Stimulated activated CD8-positive, alpha-beta memory T cell treated with anti-CD3 and anti-CD28 coated beads, Interleukin-4, amount 100 ng/mL, for 48 hours (primary cell): ENCODE data around the gene GNGT2.
A peak's percentile ranks its signal among the peaks of the same experiment; 100 is the strongest.

Experiments
- DNase-seq: peaks from one replicate; pipeline ENCODE4 v3.0.0-alpha.2; 2020

Gene GNGT2

DNA sequence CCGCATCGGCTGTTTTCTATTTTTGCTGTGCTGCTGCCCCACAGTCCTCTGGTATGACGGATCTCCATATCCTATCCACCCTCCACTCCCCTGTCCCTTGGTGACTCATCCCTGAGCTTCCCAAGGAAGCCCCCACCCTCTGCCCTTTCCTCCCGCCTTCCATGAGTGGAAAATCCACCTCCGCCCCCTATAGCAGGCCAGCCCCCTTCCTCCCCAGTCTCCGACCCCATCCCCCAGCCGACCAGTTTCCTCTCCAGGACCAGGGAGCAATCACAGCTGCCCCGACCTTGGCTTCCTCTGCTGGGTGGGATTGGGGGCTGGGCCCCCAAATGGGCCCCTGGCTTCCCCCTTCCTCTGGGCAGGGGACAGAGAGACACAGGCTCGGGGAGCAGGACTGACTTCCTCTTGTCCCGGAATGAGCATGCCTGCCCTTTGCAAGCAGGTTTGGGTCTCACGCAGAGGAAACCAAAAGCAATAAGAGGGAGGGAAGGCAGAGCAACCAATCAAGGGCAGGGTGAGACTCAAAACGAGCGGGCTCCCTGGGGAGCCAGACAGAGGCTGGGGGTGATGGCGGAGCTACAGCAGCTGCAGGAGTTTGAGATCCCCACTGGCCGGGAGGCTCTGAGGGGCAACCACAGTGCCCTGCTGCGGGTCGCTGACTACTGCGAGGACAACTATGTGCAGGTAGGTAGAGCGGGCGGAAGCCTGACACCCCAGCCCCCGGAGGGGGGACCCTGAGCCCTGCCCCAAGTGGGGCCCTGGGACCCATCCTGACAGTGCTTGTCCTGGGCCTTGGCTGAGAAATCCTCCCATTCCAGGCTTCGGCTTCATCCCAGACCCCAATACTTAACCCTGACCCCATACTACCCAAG, at the start of gene GNGT2, which contains the start of gene ABI3:
Gene GNGT2, minus strand, starts transcription at position 417 of the 872 bp plus-strand sequence. CDS start 3,152 bp downstream, outside the sequence.
Gene ABI3, plus strand, starts transcription at position 550 of the 872 bp plus-strand sequence. Its CDS starts 18 bp downstream, at position 568.
- DNase-seq = peak; percentile 75

DNA sequence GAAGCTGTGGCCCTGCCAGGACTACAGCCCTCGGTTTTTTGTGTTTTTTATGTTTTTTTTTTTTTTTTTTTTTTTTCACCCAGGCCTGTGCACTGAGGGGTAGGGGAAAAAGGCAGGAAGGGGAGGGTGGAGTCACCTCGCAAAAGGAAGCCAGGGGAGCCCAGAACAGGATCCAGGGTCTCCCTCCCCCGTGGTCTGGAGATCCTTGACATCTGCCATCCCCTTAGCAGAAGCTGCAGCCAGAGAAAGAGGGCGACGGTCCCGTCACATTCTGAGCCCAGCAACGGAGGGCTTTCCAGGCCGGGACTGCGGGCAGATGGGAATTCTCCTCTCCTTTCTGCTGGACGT, 49.3 kb upstream of the GNGT2 start:
- no peak for DNase-seq

DNA sequence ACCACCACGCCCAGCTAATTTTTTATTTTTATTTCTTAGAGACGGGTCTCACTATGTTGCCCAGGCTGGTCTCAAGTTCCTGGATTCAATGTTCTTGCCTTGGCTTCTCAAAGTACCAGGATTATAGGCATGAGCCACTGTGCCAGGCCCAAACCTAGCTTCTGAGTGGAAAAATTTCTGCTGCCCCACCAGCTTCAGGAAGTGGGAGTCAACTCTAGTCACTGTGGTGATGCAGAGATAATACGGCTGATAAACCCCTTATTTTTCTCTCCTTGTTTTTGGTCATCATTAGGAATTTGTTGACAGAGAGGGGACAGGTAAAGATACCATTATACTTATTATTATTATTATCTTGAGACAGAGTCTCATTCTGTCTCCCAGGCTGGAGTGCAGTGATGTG, 48.0 kb upstream of the GNGT2 start:
- DNase-seq = no peak

GRCh38 chr17:49255125-49255524, 44.8 kb upstream of the GNGT2 start:
- DNase-seq = no peak

GRCh38 chr17:49254066-49254465, 43.7 kb upstream of the GNGT2 start:
- no peak for DNase-seq

DNA sequence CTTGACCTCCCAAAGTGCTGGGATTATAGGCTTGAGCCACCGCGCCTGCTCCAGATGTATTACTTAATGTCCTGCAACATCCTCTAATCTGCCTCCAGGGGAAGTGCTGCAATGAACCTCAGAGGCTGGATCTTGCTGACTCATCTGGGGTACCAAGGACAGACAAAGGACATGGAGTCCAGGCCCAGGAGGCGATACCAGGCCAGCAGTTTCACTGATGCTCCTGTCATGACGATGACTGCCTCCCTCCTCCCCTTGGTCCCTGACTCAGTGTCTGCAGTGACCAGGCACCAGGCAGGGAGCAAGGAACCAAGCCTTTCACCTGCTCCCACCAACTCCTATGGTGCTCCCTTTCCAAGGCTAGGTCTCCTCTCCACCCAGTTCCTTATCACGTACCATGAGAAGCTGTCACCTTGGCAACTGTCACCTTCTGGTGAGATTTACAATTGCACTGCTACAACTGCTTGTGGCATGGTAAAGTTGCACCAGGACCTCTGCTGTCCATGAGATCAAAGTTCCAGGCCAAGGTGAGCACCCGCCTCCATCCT, 41.8 kb upstream of the GNGT2 start:
- no peak for DNase-seq

DNA sequence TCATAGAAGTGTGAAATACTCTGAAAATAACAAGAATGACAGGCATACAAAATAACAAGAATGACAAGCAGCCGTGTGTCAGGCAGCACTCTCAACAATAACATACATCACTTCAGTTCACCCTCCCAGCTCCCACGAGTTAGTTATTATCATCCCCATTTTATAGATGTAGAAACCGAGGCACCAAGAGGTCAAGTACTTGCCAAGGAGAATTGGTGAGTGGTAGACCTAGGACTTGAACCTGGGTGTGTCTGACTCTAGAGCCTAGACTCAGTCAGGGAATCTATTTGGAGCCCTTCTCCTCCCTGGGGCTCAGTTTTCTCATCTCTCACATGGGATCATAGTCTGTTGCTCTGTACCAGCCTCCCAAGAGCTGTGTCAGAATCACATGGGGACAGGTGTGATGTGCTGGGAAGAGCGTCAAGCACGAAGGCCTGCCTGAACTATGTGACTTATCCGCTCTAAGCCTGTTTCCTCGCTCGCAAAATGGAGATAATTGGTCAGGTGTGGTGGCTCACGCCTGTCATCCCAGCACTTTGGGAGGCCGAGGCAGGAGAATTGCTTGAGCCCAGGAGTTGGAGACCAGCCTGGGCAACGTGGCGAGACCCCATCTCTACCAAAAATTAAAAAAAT, 39.6 kb upstream of the GNGT2 start:
- no peak for DNase-seq

GRCh38 chr17:49249292-49249794, 39.0 kb upstream of the GNGT2 start:
- no peak for DNase-seq

DNA sequence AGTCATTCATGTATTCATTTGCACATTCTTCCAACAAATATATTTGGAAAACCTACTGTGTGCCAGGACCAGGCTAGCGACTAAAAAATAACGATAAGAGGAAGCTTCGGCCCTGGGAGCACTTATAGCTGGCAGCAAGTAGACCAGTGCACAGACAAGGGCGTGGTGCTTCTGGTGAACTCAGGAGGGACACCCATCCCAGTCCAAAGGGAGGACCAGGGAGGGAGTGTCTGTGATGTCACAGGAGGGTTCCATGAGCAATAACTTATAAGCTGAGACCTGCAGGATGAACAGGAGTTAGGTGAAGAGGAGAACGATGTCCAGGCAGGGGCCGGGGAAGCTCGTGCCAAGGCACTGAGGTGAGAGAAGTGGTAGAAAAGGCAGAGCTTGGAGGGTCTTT, 37.6 kb upstream of the GNGT2 start:
- no peak for DNase-seq

- DNase-seq = no peak
These were observed 34.5 kb upstream of the GNGT2 start for GRCh38 chr17:49244839-49245238.

DNA sequence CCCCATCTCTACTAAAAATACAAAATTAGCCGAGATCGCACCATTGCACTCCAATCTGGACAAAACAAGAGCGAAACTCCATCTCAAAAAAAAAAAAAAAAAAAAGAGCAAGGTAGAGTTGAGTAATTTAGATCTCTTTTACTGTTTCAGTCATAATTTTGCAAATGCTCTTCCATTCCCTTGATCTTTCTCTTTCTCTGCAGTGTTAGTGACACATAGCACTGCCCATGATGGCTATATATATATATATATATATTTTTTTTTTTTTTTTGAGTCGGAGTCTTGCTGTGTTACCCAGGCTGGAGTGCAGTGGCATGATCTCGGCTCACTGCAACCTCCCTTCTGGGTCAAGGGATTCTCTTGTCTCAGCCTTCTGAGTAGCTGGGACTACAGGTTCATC, 32.4 kb upstream of the GNGT2 start:
- DNase-seq = no peak

GRCh38 chr17:49241692-49242397, 31.5 kb upstream of the GNGT2 start:
- DNase-seq = no peak

DNA sequence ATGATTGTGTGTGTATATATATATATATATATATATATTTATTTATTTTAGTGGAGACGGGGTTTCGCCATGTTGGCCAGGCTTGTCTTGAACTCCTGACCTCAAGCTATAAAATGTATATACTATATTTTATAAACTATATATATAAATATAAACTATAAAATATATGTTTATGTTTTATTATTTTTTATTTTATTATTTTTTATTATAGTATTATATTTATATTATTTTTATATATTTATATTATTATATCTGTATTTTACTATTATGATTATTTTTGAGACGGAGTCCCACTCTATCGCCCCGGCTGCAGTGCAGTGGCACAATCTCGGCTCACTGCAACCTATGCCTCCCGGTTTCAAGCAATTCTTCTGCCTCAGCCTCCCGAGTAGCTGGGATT, 30.7 kb upstream of the GNGT2 start:
- DNase-seq = no peak

GRCh38 chr17:49240619-49241018, 30.2 kb upstream of the GNGT2 start:
- DNase-seq = no peak

- no peak for DNase-seq
These were observed 29.6 kb upstream of the GNGT2 start for GRCh38 chr17:49239963-49240362.

GRCh38 chr17:49235896-49236295, 25.5 kb upstream of the GNGT2 start:
- DNase-seq = no peak

DNA sequence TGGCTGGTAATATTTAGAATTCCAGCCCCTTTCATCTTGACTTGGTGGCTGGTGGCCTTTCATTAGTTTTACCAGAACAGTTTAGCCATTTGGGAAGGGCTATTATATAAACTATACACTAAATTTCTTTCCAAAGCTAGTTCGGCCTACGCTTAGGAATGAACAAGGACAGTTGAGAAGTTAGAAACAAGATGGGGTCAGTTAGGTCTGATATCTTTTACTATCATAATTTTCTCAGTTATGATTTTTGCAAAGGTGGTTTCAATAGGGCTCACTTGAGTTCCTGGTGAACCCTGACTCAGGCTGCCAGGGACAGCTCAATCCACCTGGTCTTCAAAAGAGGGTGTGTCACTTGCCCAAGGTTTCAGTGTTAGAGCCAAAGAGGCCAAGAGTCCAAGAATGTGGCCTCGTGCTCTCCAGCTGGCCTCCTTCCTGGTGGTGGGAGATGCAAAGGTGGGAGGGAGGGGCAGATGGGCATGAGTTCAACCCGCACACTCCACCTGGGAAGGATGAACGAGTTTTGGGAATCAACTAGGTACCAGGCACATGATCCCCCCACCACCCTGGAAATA, 24.2 kb upstream of the GNGT2 start:
- DNase-seq = no peak

DNA sequence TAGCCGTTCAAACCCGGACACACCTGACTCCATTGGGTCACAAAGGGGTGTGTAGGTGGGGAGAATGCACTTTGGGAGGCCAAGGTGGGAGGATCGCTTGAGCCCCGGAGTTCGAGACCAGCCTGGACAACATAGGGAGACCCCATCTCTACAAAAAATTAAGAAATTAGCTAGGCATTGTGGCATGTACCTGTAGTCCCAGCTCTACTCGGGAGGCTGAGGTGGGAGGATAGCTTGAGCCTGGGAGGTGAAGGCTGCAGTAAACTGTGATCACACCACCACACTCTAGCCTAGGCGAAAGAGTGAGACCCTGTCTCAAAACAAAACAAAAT, 21.2 kb upstream of the GNGT2 start:
- no peak for DNase-seq

GRCh38 chr17:49230636-49231562, 20.5 kb upstream of the GNGT2 start, which contains the start of gene PHOSPHO1:
Gene PHOSPHO1 (minus strand): TSS chr17:49230787. CDS start chr17:49226691, 4,096 bp downstream.
- DNase-seq = peak; percentile 91

DNA sequence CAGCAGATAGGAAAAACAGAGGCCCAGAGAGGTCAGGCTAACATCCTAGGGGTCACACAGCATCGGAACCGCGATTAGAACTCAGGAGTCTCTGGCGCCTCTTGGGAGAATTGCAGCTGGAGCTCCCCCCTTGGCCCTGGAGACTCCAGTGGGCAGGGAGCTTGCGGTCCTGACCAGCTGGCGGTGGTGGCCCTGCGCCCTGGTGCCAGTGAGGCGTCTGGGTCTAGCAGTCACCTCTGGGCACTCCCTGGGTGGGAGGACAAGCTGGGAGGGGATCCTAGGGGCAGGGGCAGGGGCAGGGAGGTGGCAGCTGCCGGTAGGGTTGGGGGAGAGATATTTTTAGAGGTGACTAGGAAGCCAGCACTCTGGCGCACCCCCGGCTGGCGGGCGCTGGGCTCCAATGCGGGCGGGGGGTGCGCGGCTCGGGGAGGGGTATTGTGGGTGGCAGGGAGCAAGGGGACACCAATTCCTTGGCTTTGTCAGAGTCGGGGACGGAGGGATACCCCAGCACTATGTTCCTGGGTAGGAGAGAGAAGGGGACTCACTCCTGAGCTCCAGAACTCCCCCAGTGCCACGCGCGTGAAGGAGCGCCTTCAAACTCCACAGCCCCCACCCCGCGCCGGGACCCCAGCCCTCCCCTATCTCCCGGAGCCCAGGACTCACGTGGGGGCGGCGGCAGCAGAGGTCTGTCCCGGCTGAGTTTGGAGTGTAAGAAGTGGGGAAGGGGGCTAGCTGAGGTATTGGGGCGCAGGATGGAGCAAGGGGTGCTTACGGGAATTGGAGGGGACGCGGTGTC, 19.6 kb upstream of the GNGT2 start:
- DNase-seq = no peak
